Activated effector memory CD4-positive, alpha-beta T cell treated with Interleukin-2 at 50 U/mL for 16 hours (primary cell): ENCODE results near the gene C5orf24.
"Not testable (repeated sequence)": the region's sequence is repeated elsewhere in the genome, so short reads cannot be mapped to it uniquely, and the experiment has no call there.

Experiments used
- DNase-seq: peaks from one replicate; pipeline ENCODE4 v3.0.0-alpha.2; 2020

C5orf24 gene

DNA sequence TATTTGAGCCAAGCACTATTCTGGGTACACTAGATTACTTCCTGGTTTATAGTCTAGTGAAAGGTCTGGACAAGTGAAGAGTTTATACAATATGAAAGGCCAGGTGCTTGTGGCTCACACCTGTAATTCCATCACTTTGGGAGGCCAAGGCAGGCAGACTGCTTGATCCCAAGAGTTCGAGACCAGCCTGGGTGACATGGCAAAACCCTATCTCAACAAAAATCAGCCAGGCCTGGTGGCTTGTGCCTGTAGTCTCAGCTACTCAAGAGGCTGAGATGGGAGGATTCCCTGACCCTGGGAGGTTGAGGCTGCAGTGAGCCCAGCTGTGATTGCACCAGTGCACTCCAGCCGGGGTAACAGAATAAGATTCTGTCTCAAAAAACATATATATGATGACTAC is 18.9 kb downstream of the C5orf24 start:
- no peak for DNase-seq

- DNase-seq, result no peak
Observed at GRCh38 chr5:134873494-134873893, 27.7 kb downstream of the C5orf24 start.

DNA sequence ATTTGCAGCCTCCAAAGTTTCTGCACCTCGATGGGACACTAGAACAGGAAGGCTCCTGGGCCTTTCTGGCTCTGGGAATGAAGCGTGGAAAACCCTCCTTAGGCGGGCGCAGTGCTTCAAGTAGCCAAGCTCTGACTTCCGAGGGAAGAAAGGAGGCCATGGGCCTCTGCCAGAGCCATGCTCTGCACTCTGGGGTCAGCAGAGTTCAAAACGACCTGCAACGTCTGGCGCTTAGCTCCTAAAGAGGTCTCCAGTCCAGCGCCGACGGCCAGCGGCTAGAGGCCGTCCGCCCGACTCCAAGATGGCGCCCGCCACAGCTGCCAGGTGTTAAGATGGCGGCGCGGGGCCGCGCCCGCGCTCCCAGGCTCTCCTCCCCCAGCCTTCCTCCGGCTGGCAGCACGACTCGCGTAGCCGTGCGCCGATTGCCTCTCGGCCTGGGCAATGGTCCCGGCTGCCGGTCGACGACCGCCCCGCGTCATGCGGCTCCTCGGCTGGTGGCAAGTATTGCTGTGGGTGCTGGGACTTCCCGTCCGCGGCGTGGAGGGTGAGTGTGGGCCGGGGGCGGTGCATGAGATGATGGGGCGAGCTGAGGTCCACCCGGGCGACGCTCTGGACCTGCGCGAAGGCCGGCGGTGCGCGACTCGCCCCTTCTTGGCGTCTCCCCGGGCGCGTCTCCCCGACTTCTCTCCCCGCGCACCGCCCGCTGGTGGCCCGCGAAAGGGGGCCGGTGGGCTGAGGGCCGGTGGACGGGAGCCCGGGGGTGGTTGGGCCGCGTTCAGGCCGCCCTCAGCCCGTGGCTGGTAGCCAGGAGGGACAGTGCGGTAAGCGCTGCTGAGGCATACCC is 28.4 kb downstream of the C5orf24 start, which contains the start of gene TXNDC15:
TXNDC15 (plus strand) TSS at position 385 of the 844 bp plus-strand sequence; CDS start at position 442, 57 bp downstream.
- DNase-seq, result peak; percentile 78

- DNase-seq, result peak; percentile 15
Observed at GRCh38 chr5:134874831-134875655, 29.3 kb downstream of the C5orf24 start.

DNA sequence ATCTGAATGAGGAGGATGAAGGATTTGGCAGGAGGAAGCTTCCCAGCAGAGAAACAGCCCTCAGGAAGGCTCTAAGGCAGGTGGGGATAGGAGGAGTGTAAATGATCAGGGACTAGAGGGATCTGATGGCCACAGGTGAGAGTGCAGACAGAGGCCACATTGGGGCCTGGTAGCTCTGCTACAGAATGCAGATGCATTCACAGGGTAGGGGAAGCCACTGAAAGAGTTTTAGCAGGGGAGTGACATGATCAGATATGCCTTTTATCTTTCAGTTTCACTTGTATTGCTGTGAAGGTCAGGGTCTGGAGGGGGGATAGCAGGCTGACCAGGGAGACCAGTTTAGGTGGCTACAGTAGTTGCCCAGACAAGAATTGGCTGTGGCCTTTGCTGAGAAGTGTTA is 31.4 kb downstream of the C5orf24 start:
- DNase-seq, result no peak

DNA sequence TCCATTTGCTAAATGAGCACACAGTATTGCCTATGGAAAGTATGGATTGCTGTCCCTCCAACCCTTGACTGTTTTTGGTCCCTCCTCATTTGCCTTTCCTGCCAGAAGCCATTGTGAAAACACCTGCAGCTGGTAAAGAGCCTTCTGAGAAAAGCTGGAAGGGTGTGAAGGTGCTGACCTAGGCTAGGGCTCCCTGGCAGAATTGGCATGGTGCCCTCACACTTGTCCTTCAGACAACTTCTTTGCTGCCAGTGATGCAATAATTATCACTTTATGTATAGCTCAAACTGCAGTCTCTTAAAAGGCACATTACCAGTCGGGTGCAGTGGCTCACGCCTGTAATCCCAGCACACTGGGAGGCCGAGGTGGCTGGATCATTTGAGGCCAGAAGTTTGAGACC is 32.6 kb downstream of the C5orf24 start:
- DNase-seq, result no peak

DNA sequence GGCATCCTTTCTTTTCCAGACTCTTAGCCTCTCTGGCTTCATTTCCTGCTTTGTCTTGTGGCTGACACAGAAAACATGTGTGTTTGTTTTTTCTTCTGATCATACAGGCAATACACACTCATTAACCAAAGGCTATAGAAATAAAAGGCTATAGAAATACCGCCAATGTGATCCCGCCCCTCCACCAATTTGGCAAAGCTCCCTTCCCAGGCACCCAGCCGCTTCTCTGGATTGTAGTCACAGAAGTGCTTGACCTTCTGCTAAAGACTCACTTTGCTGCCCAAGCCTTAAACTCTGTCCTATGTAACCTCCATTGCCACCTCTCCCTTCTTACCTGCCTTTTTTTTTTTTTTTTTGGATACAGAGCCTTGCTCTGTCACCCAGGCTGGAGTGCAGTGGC is 33.7 kb downstream of the C5orf24 start:
- no peak for DNase-seq

GRCh38 chr5:134880937-134881336 is 35.2 kb downstream of the C5orf24 start:
- not testable (repeated sequence) for DNase-seq

DNA sequence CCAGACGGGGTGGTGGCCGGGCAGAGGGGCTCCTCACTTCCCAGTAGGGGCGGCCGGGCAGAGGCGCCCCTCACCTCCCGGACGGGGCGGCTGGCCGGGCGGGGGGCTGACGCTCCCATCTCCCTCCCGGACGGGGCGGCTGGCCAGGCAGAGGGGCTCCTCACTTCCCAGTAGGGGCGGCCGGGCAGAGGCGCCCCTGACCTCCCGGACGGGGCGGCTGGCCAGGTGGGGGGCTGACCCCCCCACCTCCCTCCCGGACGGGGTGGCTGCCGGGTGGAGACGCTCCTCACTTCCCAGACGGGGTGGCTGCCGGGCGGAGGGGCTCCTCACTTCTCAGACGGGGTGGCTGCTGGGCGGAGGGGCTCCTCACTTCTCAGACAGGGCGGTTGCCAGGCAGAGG is 35.9 kb downstream of the C5orf24 start:
- DNase-seq, result not testable (repeated sequence)

- DNase-seq, result no peak
Observed at GRCh38 chr5:134887593-134888159, 41.9 kb downstream of the C5orf24 start.

GRCh38 chr5:134889335-134889734 is 43.6 kb downstream of the C5orf24 start:
- DNase-seq, result no peak

GRCh38 chr5:134891473-134891872 is 45.7 kb downstream of the C5orf24 start:
- no peak for DNase-seq

GRCh38 chr5:134892282-134892681 is 46.5 kb downstream of the C5orf24 start:
- no peak for DNase-seq

DNA sequence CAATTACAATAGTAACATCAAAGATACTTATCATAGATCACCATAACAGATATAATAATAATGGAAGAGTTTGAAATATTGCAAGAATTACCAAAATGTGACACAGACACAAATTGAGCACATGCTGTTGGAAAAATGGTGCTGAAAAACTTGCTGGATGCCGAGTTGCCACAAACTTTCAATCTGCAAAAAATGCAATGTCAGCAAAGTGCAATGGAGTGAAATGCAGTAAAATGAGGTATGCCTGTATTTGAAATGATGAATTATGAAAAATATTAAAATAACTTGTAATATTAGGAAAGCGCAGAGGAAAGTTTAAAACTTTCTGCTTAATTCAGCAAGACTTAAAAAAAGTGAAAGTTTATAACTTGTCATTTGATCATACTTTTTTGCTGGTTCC is 47.2 kb downstream of the C5orf24 start:
- no peak for DNase-seq

GRCh38 chr5:134893748-134894505 is 48.2 kb downstream of the C5orf24 start:
- DNase-seq, result no peak

DNA sequence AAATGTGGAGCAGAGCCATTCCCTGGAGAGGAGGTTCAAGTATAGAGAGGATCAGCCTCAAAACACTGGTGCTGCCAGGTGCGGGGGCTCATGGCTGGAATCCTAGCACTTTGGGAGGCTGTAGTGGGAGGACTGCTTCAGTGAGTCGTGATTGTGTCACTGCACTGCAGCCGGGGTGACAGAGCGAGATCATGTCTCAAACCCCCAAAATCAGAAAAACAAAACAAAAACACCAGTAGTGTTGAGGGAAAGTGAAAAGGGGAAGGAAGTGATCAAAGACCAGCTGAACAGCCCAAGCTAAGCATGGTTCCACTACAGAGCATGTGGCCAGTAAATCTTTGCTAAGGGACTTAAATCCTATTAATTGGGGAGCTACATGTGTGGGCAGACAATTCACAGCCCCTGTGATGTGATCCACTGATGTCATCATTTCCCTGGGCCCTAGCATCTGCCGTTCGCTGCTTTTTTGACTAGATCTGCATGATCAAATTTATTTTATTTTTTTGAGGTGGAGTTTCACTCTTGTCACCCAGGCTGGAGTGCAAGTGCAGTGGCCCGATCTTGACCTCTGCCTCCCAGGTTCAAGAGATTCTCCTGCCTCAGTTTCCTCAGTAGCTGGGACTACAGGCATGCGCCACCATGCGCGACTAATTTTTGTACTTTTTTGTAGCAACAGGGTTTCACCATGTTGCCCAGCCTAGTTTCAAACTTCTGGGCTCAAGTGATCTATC is 56.5 kb downstream of the C5orf24 start:
- DNase-seq, result no peak

DNA sequence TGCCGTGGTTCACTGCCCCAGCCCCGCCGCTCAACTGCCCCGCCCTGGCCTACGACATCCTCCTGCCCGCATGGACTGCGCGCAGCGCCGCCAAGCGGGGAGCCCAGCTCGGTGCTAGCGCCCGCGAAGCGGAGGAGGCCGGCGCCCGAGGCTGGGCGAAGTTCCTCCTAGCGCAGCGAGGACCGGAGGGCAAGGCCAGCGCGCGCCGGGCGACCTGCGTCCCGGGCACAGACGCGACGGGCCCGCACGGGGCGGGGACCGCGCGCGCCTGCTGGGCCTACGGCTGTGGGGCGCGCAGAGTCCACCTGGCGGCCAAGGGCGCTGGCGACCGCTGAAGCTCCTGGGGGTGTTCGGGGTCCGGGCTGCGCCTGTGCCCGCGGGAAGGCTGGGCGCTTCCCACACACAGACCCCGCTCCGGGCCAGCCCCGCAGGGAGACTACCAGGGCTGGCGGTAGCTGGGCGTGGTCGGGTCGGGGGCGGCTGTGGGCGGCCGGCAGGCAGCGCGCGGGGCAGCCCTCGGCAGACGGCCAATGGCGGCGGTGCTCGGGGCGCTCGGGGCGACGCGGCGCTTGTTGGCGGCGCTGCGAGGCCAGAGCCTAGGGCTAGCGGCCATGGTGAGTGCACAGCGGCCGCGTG is 59.0 kb downstream of the C5orf24 start, which contains the start of gene PCBD2:
PCBD2 (plus strand) TSS at position 522 of the 636 bp plus-strand sequence; CDS start at position 531, 9 bp downstream.
- DNase-seq, result peak; percentile 91

GRCh38 chr5:134905246-134905996 is 59.7 kb downstream of the C5orf24 start:
- peak; percentile 57 for DNase-seq

- no peak for DNase-seq
Observed at GRCh38 chr5:134906811-134907210, 61.0 kb downstream of the C5orf24 start.
